22Rv1 (cell line): Measurements from ENCODE around the gene BRD2.

ENCODE experiments used
- CTCF ChIP-seq: fragments of 450-650 bp; IDR thresholded peaks from 2 replicates; pipeline ENCODE4 v1.5.1; 2017; ENCODE audit warnings: mild to moderate bottlenecking
- ZFX ChIP-seq: fragments of 450-650 bp; IDR thresholded peaks from 2 replicates; pipeline ENCODE4 v1.6.1; 2017; ENCODE audit warnings: antibody characterized with exemption, borderline replicate concordance

- TF ChIP-seq CTCF (no peak), ZFX (no peak)
Measured at GRCh38 chr6:33008944-33009861, 40.8 kb downstream of the BRD2 start, which contains the start of gene HLA-DOA.
